IPS DF 6.9 (cell line): Measurements from ENCODE around the gene TPRN.

ENCODE experiments used
- DNase-seq: peaks from one replicate; pipeline ENCODE4 v3.0.0-alpha.2; 2013; ENCODE audit warnings: low read depth, low spot score
- H3K27ac ChIP-seq: one replicate; pipeline ENCODE4 v1.5.1; 2013; ENCODE audit warnings: low read length, control low read depth
- H3K27me3 ChIP-seq: 2 replicates; pipeline ENCODE4 v1.6.1; 2013; ENCODE audit warnings: mild to moderate bottlenecking, low read length; ENCODE audit not compliant: control insufficient read depth, insufficient read depth
- H3K36me3 ChIP-seq: 2 replicates; pipeline ENCODE4 v1.6.1; 2013; ENCODE audit warnings: low read length; ENCODE audit not compliant: control insufficient read depth, insufficient read depth
- H3K4me1 ChIP-seq: 2 replicates; pipeline ENCODE4 v1.6.1; 2013; ENCODE audit warnings: low read length; ENCODE audit not compliant: control insufficient read depth, insufficient read depth
- H3K4me3 ChIP-seq: 2 replicates; pipeline ENCODE4 v1.5.1; 2013; ENCODE audit warnings: mild to moderate bottlenecking, low read length
- H3K9me3 ChIP-seq: 2 replicates; pipeline ENCODE4 v1.6.1; 2013; ENCODE audit warnings: low read length, inconsistent platforms; ENCODE audit not compliant: control insufficient read depth, insufficient read depth
- WGBS: extraction: QIAGEN DNeasy Blood & Tissue Kit; methylation state at CpG from one replicate; pipeline ENCODE4 v1.1.7; 2013; ENCODE audit warnings: mixed read lengths, missing lambda C conversion rate; ENCODE audit not compliant: insufficient read length, insufficient coverage; 5-methylcytosine and 5-hydroxymethylcytosine counted together

Gene TPRN

DNA sequence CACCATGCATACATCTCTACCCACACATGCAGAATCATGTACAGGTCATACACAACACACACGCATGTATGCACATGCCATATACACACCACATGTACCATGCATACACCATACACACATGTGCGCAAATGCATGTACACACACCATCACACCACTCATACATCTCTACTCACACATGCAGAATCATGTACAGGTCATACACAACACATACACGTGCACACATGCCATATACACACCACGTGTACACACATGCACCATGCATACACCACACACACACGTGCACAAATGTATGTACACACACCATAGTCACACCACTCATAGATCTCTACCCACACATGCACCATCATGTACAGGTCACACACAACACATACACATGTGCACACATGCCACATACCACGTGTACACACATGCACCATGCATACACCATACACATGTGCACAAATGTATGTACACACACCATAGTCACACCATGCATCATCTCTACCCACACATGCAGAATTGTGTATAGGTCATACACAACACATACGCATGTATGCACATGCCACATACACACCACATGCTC lies 47.6 kb downstream of the TPRN start:
- Histone ChIP-seq H3K27me3 (peaks cover 8% of the 10 kb centered on the region; the same call in 1 of the 2 replicates), H3K27ac (no peak overlapping the region), H3K36me3 (no peaks in the 10 kb centered on the region), H3K4me3 (no peak overlapping the region), H3K9me3 (no peaks in the 10 kb centered on the region), H3K4me1 (peaks cover 4% of the 10 kb centered on the region; the same call in 1 of the 2 replicates)
- no CpG with 5 or more reads among the region's 7 CpGs for WGBS
- DNase-seq: no peak

DNA sequence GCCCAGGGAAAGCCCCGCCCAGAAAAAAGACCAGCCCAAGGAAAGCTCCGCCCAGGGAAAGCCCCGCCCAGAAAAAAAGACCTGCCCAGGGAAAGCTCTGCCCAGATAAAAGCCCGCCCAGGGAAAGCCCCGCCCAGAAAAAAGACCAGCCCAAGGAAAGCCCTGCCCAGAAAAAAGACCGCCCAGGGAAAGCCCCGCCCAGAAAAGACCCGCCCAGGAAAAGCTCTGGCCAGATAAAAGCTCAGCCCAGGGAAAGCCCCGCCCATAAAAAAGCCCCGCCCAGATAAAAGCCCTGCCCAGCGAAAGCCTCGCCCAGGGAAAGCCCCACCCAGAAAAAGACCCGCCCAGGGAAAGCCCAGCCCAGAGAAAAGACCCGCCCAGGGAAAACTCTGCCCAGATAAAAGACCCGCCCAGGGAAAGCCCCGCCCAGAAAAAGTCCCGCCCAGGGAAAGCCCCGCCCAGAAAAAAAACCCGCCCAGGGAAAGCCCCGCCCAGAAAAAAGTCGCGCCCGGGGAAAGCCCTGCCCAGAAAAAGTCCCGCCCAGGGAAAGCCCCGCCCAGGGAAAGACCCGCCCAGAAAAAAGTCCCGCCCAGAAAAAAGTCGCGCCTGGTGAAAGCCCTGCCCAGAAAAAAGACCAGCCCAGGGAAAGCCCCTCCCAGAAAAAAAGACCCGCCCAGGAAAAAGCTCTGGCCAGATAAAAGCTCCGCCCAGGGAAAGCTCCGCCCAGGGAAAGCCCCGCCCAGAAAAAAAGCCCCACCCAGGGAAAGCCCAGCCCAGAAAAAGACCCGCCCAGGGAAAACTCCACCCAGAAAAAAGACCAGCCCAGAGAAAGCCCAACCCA lies 49.7 kb downstream of the TPRN start:
- WGBS: no CpG with 5 or more reads among the region's 34 CpGs
- Histone ChIP-seq H3K27me3 (peaks cover 3% of the 10 kb centered on the region; the same call in 1 of the 2 replicates), H3K27ac (no peak overlapping the region), H3K36me3 (no peaks in the 10 kb centered on the region), H3K4me1 (peaks cover 3% of the 10 kb centered on the region; the same call in 1 of the 2 replicates), H3K4me3 (no peak overlapping the region), H3K9me3 (no peaks in the 10 kb centered on the region)
- DNase-seq: no peak

DNA sequence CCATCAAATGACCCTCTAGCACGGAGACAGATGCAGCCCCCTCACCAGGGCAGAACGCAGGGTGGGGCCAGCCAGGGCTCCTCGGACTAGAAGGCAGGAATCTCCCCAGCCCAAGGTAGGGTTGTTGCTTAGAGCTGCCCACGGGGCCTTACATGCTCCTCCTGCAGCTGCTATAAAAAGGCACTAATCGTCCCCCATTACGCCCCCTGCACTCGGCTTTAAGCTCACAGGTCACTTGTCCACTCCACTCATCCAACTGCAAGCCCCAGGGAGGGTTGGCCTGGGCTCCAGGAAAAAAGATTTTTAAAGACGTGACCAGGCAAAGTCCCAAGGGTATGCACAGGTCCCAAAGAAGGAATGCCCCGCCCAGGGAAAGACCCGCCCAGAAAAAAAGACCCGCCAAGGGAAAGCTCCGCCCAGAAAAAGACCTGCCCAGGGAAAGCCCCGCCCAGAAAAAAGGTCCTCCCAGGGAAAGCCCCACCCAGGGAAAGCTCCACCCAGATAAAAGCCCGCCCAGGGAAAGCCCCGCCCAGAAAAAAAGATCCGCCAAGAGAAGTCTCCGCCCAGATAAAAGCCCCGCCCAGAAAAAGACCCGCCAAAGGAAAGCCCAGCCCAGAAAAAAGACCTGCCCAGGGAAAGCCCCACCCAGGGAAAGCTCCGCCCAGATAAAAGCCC lies 50.5 kb downstream of the TPRN start:
- Histone ChIP-seq H3K36me3 (no peaks in the 10 kb centered on the region), H3K9me3 (no peaks in the 10 kb centered on the region), H3K27me3 (no peaks in the 10 kb centered on the region; the same call in 1 of the 2 replicates), H3K4me1 (peaks cover 3% of the 10 kb centered on the region; the same call in 1 of the 2 replicates), H3K27ac (no peak overlapping the region), H3K4me3 (no peak overlapping the region)
- no peak for DNase-seq
- no CpG with 5 or more reads among the region's 20 CpGs for WGBS

DNA sequence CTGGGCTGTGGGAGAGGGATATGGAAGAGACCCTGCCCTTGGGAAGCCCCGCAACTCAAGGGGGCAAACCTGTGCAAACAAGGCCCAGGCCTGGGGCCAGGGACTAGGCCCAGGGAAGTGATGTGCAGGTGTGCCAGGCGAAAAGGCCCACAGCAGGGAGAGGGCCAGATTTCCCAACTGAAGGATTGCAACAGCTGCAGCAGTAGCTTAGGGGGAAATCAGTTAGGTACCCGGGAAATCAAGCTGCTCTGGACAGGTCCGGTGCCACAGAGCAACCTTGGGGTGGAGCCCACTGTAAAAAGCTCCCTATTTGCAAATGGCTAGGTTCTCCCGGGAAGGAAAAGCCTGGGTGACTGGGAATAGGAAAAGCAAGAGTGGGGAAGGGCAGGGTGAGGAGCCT lies 51.2 kb downstream of the TPRN start:
- WGBS: no CpG with 5 or more reads among the region's 5 CpGs
- Histone ChIP-seq H3K27me3 (no peaks in the 10 kb centered on the region), H3K36me3 (no peaks in the 10 kb centered on the region), H3K4me1 (peaks cover 3% of the 10 kb centered on the region; the same call in 1 of the 2 replicates), H3K9me3 (no peaks in the 10 kb centered on the region), H3K4me3 (no peak overlapping the region), H3K27ac (no peak overlapping the region)
- no peak for DNase-seq

DNA sequence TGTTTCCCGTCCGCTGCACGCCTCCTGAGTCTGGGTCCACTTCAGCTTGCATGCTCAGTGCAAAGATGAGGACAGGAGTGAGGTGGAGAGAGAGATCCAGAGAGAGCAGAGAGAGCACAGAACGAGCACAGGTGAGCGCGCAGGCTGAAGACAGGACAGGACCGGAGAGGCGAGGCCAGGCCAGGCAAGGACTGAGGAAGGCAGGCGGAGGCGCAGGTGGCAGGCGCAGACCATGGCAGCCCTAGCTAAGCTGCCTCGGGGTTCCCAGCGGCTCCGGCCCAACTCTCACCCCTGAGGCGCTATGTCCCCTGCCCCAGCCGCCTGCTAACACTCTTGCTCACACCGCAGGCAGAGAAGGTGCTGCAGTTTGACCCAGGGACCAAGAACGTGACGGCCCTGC lies 51.9 kb downstream of the TPRN start:
- H3K9me3 ChIP-seq: no peaks in the 10 kb centered on the region
- WGBS: no CpG with 5 or more reads among the region's 19 CpGs
- H3K4me1 ChIP-seq: peaks cover 3% of the 10 kb centered on the region; the same call in 1 of the 2 replicates
- no peaks in the 10 kb centered on the region for H3K36me3 ChIP-seq
- no peak for DNase-seq
- H3K27ac ChIP-seq: no peak overlapping the region
- no peaks in the 10 kb centered on the region for H3K27me3 ChIP-seq
- no peak overlapping the region for H3K4me3 ChIP-seq

DNA sequence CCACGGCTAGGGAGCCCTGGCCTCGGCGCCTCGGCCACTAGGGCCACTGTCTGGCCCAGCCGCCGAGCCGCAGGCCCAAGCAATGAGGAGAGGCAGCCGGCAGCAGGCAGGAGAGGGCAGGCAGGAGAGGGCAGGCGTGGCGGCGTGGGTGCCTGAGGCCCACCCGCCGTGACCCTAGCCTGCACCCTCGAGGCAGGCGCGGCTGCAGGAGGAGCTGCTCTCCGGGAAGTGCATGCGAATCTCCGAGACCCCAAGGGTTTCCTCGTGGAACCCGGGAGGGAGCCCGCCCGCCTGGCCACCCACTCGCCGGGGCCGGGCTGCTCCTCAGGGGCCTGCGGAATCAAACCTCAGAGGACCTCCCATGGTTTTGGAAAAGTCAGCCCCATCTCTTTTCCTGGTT lies 52.3 kb downstream of the TPRN start:
- WGBS: no CpG with 5 or more reads among the region's 27 CpGs
- Histone ChIP-seq H3K27me3 (no peaks in the 10 kb centered on the region), H3K9me3 (no peaks in the 10 kb centered on the region), H3K36me3 (no peaks in the 10 kb centered on the region), H3K27ac (no peak overlapping the region), H3K4me3 (no peak overlapping the region), H3K4me1 (peaks cover 3% of the 10 kb centered on the region; the same call in 1 of the 2 replicates)
- DNase-seq: no peak

DNA sequence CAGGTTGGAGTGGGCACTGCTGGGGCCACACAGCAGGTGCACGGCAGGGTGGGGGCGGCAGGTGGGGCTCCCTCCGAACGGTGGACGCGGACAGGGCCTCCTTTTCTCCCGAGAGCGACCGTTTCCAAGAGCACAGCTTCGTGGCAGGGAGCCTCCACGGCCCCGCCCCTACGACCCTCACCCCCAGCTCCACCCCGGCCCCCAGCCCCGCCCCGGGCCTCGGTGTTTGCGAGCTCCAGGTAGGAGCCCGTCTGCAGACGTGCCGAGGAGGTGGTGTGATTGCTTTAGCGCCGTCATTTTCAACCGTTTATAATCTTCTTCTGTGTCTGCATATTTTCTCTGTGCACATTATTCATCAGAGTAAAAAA lies 52.8 kb downstream of the TPRN start:
- Histone ChIP-seq H3K4me3 (no peak overlapping the region), H3K9me3 (no peaks in the 10 kb centered on the region), H3K27ac (no peak overlapping the region), H3K36me3 (no peaks in the 10 kb centered on the region), H3K4me1 (peaks cover 3% of the 10 kb centered on the region; the same call in 1 of the 2 replicates), H3K27me3 (no peaks in the 10 kb centered on the region)
- no peak for DNase-seq
- no CpG with 5 or more reads among the region's 24 CpGs for WGBS

DNA sequence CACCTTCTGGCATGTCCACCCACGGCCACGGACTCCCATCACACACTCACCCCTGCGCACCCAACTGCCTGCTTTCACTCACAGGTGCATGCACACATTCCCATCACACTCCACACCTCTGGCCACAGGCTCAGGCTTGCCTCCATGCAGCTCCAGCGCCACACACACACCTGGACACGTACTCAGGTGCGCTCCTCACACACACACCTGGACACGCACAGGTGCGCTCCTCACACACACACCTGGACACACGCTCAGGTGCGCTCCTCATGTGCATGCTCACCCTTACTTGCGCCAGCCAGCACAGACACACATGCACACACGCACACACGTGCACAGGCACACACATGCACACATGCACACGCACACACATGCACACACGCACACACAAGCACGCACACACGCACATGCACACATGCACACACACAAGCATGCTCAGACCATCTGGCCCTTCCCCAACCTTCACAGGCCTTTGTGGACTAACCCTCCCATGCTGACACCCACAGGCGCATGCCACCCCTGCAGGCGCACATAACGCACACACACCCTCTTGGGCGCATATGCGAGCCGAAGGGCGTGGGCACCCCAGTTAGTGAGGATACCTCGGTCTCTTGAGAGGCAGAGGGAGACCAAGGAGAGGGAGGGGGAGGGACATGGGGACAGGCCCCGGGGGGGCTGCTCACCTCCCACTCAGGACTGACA lies 53.3 kb downstream of the TPRN start:
- H3K4me1 ChIP-seq: peaks cover 3% of the 10 kb centered on the region; the same call in 1 of the 2 replicates
- no peak overlapping the region for H3K27ac ChIP-seq
- no CpG with 5 or more reads among the region's 26 CpGs for WGBS
- H3K27me3 ChIP-seq: no peaks in the 10 kb centered on the region
- no peak overlapping the region for H3K4me3 ChIP-seq
- no peak for DNase-seq
- H3K36me3 ChIP-seq: no peaks in the 10 kb centered on the region
- no peaks in the 10 kb centered on the region for H3K9me3 ChIP-seq

DNA sequence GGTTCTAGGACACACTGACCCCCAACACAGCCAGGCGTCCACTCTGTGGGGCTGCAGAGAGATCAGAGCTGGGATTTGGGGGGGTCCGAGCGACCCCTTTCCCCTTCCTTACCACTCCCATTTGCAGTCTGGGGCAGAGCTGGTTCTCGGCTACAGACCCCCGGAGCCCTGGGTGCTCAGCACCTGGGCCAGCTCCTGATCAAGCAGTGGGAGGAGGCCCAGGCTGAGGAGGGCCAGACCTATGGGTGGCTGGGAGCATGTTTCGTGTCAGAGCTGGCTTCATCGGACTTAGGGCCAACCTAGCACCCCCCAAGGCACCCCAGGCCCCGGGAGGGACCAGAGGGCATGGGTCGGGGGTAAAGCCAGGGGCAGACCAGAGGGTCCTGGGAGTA lies 54.0 kb downstream of the TPRN start:
- Histone ChIP-seq H3K27ac (no peak overlapping the region), H3K27me3 (no peaks in the 10 kb centered on the region), H3K4me1 (peaks cover 3% of the 10 kb centered on the region; the same call in 1 of the 2 replicates), H3K9me3 (no peaks in the 10 kb centered on the region), H3K4me3 (no peak overlapping the region), H3K36me3 (no peaks in the 10 kb centered on the region)
- no CpG with 5 or more reads among the region's 9 CpGs for WGBS
- DNase-seq: no peak
